ENCODE measurements around the gene DPF1.

DPF1 gene

GRCh38 chr19:38228491-38229439 lies 4.7 kb upstream of the DPF1 start (continued):
- TF ChIP-seq ZBTB11 (tag by site-specific recombination; conservative IDR thresholded peaks at IDR 0.05; ENCODE audit: low read depth) (0 out of 2 replicates have a peak, but pooled peaks have one; percentile 9), ZNF23 (tag by site-specific recombination; IDR thresholded peaks at IDR 0.05; ENCODE audit: borderline replicate concordance) (no peak), SCRT1 (tag by site-specific recombination; IDR thresholded peaks at IDR 0.05; ENCODE audit: borderline replicate concordance) (no peak), ZNF394 (tag by site-specific recombination; IDR thresholded peaks at IDR 0.05; ENCODE audit: borderline replicate concordance) (peak; percentile 42; the same call in 1 of the 2 replicates), ZNF341 (tag by site-specific recombination; IDR thresholded peaks at IDR 0.05; ENCODE audit: low read depth) (peak; percentile 48), ZNF114 (tag by site-specific recombination; IDR thresholded peaks at IDR 0.05) (no peak), ZFP41 (tag by site-specific recombination; IDR thresholded peaks at IDR 0.05; ENCODE audit: borderline replicate concordance) (no peak), GLI4 (tag by site-specific recombination; IDR thresholded peaks at IDR 0.05) (no peak), AEBP2 (tag by site-specific recombination; IDR thresholded peaks at IDR 0.05; ENCODE audit: borderline replicate concordance) (no peak), ZNF707 (tag by site-specific recombination; IDR thresholded peaks at IDR 0.05) (no peak), ZBTB48 (tag by site-specific recombination; IDR thresholded peaks at IDR 0.05) (peak; percentile 75), ZNF837 (tag by site-specific recombination; IDR thresholded peaks at IDR 0.05) (no peak), BCL11B (tag by site-specific recombination; IDR thresholded peaks at IDR 0.05; ENCODE audit: low read depth) (no peak; the same call in 1 of the 2 replicates), ZNF549 (tag by site-specific recombination; IDR thresholded peaks at IDR 0.05) (no peak), FEZF1 (tag by site-specific recombination; IDR thresholded peaks at IDR 0.05) (no peak; the same call in 1 of the 2 replicates), HOXA7 (CRISPR knock-in tag; IDR thresholded peaks at IDR 0.05; ENCODE audit: borderline replicate concordance) (no peak), ZNF645 (tag by site-specific recombination; IDR thresholded peaks at IDR 0.05) (no peak), PBX3 (CRISPR knock-in tag; IDR thresholded peaks at IDR 0.05) (no peak), ZNF302 (tag by site-specific recombination; IDR thresholded peaks at IDR 0.05; ENCODE audit: low read depth) (no peak), ELK4 (IDR thresholded peaks at IDR 0.05; ENCODE audit: borderline replicate concordance, low read depth, low read length) (no peak)

Data from HEK293 (cell line).